GM21717 (cell line): ENCODE measurements around the gene DERL2.
A peak's percentile ranks its signal among the peaks of the same experiment; 100 is the strongest.

ENCODE experiments used
- ATAC-seq: cut with Tn5 transposase; IDR thresholded peaks from one replicate; pipeline ENCODE4 v1.9.1; 2021; ENCODE audit warnings: mild to moderate bottlenecking, moderate library complexity; ENCODE audit not compliant: unreplicated experiment

The DERL2 gene

DNA sequence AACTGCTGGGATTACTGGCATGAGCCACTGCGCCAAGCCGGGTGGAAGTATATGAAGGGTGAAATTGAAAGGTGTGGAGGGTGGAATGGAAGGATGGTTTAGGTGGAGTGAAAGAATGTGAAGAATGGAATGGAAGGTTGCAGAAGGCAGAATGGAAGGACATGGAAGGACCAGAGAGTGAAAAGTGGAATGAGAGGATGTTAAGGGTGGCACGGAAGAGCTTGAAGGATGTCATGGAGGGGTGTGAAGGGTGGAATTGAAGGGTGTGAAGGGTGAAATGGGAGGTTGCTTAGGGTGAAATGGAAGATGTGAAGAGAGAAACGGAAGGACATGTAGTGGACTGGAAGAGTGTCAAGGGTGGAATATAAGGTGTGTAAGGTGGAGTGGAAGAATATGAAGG lies 16.6 kb upstream of the DERL2 start:
- no peak for ATAC-seq

DNA sequence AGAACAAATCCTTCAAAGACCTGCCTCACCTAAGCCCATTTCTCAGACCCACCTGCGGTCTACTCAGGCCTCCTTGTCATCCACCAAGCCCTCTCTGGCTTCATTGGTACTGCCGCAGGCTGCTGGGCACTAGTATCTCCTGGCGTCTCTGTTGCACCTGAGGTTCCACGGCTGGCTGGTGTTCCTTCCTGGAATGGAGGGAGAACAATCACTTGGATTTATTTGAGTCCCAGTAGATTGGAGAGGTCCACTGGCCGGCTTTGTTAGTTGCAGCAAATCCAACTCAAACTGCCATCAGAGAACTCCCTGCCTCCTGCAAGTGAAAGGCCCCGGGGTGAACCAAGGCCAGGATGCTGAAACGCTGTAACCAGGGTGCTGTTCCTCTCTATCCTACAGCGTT lies 15.7 kb upstream of the DERL2 start:
- no peak for ATAC-seq

DNA sequence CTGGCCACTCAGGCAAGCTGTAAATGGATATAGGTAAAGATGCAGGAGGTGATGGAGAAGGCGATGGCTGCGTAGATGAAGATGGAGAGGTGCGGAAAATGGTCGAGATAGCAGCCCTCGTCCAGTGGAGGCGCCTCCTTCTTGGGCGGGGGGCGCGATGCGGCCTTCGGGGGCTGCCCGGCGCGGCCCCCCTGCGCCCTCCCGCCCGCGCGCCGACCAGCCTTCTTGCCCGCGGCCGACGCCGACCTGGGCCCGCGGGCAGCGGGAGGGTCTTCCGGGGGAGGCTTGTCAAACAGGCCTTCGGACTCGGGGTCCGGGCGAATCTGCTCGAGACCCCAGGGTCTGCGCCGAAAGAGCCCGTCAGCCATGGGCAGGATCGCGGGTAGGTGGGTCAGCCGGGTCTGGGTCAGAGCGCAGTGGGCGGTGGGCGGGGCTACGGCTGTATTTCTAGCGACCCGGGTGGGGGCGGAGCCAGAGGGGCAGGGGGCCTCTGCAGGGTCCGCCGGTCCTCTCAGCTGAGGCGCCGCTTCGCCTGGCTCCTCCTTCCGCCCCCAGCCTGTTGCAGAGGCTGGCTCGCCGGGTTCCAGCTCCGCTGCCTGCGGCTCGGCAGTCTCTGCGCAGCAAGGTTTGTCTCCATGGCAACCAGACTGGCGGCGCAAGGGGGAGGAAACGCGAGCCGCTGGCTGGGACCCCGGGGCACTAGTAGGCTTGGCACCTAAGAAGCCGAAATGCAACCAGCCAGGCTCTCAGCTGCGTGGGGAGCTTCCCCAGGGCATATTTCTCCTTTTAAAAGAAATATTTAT lies 14.8 kb upstream of the DERL2 start:
- ATAC-seq, result no peak

DNA sequence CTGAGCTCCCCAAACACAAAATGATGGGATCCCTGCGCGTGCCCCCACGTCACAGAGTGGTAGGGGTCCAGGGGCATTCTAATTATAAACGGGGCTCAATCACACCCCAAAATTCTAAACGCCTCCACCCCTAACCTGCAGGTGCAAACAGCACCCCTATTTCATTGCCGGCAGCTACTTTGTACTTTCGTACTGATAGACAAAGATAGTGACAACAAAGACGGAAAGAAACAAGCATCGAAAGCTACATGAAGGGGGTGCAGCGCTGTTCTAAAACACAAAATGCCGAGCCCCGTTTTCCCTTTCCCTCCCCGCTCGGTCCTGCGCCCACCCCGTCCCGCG lies 14.2 kb upstream of the DERL2 start:
- no peak for ATAC-seq

DNA sequence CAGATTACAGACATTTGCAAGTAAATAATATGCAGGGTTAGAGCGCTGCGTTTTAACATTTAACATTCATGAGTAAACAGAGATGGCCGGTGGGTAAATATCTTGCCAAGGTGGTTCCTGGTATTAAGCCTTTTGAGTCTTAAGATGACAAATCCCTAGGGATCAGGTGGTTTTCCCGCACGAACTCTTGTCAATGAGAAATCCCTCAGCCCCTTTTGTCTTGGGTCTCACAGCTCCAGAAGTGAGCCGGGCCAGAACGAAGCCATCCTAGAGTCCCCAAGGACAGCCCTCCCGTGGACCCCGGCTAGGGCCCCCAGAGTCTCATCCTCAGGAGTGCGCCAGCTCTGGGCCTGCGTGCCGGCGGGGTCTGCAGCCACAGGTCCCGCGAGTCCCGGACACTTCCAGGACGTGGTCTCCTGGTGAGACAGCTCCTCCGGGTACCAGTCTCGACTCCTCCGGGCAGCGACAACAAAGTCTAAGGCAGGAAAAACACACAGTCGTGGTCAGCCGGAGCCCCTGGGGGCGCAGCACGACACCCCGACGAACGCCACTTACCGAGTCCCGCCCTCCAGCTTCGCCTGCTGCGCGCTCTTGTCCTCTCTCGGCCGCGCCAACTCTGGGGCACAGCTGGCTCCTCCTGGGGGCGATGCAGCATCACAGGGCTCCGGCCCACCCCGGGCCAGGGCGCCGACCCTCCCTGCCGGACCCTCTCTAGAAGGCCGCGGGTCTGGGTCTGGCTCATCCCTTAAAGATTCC lies 13.7 kb upstream of the DERL2 start:
- no peak for ATAC-seq

DNA sequence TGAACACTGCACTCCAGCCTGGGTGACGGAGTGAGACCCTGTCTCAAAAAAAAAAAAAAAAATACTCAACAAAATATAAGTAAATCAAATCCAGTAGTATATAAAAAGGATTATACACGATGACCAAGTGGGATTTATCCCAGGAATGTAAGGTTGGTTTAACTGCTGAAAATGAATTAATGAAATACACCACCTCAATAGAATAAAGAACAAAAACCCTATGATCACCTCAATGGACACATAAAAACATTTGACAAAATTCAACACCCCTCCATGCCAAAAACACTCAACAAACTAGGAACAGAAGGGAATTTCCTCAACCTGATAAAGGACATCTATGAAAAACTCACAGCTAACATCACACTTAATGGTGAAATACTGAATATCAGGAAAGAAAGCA lies 7.0 kb upstream of the DERL2 start:
- no peak for ATAC-seq

DNA sequence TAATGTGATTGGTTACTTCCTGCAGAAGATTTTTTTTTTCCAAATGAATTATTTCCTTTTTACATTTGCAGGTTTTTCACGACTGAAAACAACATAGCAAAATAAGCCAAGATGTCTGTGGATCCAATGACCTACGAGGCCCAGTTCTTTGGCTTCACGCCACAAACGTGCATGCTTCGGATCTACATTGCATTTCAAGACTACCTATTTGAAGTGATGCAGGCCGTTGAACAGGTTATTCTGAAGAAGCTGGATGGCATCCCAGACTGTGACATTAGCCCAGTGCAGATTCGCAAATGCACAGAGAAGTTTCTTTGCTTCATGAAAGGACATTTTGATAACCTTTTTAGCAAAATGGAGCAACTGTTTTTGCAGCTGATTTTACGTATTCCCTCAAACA lies 2.8 kb upstream of the DERL2 start:
- ATAC-seq, result no peak

DNA sequence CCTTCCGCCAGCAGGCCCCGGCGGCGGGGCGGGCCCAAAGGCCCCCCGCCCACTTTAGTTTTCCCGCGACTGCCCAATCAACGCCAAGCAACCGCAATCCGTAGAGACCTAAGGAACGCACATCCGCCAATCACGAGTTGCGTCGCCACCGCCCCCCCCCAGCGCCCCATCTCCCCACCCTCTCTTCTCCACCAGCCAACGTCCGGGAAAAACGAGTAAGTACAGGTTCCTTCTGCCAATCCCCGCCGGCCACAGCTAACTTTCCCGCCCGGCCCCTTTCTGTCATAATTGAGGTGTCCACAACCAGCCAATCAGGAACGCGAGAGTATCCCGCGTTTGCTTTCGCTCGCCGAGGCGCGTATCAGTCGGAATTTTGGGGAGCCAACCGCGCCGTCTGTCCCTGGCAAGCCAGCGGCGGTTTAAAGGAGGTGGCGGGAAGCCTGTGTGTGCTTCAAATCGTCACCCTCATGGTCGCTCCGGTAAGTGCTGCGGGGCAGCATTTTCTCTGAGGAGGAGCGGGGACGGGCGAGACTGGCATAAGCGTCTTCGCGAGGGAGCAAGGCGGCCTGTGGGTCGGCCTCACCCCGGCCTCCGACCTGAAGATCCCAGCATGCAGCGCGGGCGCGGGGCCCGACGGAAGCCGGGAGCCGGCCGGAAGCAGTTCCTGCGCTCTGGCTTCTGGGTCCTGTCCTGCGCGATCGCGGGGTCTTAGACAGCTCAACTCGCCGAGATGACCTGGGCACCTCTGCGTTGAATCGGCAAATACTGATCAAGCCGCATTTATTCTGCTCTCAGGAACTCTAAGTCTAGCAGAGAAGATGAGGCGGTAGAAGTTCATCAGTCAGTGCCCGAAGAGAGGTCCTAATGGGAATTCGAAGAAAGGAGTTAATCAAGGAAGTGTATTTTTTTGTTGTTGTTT lies 487 bp upstream of the DERL2 start, which contains the start of gene MIS12:
Gene MIS12, plus strand, starts transcription at position 361 of the 919 bp plus-strand sequence. CDS start 2,297 bp downstream, outside the sequence.
- ATAC-seq, result peak; percentile 87

DNA sequence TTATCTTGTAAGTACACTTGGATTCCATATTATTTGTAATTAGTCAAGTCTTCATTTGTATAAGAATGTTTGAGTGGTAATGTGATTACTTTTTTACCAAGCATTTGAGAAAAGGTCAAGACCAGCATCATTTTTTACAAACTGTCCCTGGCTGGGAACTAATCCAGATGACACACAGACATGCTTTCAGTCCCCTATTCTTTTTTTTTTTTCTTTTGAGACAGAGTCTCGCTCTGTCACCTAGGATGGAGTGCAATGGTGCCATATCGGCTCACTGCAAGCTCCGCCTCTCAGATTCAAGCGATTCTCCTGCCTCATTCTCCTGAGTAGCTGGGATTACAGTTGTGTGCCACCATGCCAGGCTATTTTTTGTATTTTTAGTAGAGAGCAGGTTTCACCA lies 4.5 kb downstream of the DERL2 start:
- no peak for ATAC-seq

DNA sequence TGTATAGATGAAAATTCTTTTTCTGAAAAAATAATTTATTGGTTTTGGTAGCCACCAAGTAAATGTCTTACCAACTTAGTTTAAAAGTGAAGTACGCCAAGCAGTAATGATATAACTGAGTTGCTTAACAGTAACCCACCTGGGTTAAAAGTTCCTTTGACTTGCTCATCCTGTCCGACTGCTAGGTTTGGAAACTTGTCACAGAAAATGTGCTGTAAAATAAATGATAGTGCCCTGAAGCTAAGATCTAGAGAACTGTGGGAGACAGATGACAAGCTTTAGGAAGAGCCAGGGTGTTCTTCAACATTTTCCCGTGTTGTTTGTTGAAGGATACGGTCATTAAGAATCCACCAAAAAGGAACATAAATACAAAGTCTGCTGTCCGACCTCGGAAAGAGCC lies 5.0 kb downstream of the DERL2 start:
- no peak for ATAC-seq

DNA sequence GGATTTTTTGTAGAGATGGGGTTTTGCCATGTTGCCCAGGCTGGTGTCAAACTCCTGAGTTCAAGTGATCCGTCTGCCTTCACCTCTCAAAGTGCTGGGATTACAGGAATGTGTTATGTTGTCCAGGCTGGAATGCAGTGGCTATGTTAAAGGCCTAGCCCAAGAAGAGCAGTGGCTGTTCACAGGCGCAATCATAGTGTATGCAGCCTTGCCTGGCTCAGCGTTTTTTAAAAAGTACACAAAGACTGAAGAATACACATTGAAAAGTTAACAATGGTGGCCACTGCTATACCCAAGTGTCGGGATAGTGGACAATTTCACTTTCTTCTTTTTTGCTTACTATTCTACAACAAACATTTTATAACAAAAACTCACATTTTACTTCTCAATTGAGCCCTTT lies 7.0 kb downstream of the DERL2 start:
- ATAC-seq, result no peak

DNA sequence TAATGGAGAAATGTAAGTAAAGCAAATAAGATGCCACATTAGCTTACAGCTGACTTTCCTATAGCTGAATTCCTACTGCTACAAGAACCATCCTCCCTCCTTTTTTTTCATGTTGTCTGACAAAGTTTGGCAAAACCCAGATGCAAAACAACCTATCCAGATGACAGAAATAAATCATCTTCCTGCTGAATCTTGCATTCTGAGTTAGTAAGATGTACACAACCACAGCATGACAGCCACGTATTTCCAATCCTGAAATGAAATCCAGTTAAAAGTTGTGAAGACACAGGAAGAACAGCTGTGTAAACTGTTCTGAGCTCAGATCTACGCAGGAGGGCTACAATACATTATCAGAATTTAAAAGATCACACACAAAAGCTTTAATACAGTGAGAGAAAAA lies 12.1 kb downstream of the DERL2 start:
- ATAC-seq, result no peak

DNA sequence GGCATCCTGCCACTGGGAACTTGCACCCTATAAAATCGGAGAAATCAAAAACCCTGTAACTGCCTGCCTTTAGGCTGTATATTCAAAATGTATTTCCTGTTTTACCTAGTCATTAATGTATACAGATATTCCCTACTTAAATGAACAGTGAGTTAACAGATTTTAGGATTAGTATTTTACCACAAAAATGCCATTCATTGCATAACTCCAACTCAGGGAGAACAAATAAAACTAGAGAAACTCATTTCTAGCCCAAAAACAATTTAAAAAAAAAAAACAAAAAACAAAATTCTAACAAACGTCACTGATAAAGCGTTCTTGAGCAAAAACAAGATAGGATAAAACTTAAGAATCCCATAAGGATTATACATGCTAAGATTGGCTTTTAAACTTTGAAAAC lies 13.5 kb downstream of the DERL2 start:
- ATAC-seq, result no peak

DNA sequence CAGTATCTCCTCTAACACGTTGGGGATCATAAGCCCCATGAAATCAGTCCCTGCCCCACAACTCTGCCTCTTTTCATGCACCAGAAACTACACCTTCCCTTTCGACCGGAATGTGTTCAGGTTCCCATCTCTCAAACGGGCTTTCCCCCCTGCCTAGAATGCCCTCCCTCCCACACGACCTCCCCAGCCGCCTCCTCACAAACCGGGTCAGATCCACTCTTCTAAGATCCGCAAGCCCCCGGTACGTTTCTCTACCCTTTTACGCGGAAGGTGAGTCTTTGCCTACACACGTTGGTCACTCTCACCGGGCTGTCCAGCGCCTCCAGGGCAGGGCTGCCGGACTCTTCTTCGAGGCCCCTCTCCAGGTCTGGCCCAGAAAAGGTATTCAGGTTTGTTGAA lies 17.9 kb downstream of the DERL2 start:
- ATAC-seq, result peak; percentile 23

DNA sequence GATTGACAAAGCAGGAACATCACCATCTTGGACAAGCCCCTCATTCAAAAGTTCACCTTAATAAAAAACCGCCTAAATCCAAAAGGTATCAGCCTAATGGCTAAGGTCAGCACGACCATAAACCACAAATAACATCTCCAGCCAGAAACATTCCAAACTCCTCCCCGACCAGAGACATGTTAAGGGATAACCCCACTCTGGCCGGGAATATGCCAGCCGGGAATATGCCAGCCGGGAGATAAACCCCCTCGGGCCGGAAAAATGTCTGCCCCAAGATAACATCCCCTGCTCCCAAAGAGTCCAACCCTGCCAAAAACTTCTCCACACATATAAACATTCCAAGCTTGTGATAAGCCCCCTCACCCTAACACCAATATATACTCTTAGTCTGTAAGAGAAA lies 18.6 kb downstream of the DERL2 start:
- ATAC-seq, result no peak

DNA sequence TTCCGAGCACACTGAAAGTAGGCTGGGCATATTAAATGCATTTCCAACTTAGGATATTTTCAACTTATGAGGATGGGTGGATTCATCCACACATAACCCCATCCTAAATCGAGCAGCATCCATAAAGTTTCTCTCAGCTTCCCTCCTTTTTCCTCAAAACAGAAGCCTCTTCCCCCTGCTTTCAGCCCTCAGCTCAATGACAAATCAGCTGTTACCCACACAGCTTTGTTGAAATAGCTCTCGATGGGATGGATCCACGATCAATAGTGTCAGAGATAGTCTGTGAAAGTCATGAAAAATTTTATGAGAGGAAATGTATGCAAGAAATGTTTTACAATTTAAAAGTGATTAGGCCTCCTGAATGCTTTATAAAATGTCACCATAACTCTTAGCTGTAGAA lies 19.7 kb downstream of the DERL2 start:
- ATAC-seq, result no peak

DNA sequence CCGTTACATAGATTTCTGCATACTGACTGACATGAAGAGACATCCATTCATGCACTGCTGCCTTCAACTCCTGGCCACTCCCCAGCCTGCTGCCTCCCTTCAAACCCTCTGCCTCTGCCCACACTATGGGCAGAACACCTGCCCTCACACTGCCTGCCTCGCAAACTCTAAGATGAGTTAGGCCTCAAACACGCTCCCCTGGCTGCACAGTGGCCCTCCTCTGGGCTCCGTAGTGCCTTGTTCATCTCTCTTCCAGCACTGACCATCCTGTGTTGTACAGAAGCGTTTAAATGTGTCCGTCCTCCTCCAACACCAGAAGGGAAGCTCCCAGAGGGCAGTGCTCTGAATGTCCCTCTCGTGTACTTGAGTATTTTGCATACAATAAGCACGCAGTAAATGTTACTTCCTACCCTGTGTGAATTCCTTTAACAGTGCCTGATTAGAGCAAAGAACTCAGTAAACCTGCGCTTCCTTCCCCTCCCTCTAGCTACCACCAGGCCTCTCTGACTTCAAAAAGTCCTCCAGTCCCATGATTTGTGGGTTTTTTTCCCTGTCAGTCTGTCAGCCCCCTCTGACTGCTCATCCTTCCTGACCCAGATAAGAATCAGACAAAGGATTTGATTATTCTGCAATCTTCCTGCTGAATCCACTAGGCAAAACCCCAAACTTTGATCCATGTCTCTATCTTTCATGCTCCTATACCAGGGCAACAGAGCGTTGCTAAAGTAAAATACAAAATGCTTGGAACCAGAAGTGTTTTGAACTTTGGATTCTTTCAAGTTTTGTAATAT lies 21.1 kb downstream of the DERL2 start:
- ATAC-seq, result no peak

DNA sequence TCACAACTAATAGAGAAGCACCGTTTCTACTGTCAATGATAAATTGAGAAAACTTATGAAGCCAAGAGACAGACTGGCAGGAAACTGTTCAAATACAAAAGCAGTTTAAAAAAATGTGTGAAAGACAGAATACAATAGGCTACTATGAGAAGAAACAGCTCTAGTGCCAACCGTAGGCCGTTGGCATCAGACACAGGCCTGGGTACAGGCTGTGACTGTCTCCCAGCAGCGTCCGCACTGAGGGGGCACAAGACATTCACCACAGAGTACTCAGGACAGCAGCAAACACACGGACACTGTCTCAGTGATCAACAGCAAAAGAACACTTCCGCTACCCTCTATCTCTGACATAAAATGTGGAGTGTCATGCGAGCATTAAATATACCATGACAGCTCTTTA lies 39.2 kb downstream of the DERL2 start:
- ATAC-seq, result no peak

DNA sequence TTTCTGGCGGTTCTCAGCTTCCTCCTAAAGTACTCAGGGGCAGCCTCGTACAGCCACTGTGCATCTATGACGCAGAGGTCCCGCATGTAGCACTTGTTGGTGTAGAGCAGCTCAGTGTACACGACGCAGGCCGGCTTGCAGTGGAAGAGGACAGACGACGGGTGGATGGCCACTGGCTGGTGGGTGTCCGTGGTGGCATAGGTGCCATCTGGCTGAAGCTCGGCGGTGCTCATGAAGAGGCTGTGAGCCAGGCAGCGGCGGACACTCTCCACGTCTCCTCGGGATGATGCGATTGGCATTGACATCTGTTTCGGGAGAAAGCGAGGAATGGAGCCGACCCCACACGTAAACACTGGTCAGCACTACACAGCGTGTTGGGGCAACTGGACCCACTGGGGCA lies 41.8 kb downstream of the DERL2 start:
- ATAC-seq, result no peak

DNA sequence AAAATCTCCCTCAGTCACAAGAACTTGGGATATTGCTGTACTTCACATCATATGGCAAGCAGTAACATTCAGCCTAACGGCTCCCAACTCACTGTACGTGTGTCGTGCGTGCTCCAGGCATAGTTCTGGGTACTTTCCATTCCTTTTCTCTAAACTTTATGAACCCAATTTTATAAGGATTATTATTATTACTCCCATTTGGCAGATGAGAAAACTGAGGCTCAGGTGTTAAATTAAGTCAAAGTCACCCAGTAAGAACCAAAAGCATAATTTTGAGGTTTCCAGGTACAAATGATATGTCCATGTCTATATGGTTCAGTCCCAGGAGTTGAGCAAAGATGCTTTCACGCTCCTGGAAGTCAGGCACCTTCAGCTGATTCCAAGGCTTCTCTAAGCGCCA lies 42.2 kb downstream of the DERL2 start:
- ATAC-seq, result no peak

DNA sequence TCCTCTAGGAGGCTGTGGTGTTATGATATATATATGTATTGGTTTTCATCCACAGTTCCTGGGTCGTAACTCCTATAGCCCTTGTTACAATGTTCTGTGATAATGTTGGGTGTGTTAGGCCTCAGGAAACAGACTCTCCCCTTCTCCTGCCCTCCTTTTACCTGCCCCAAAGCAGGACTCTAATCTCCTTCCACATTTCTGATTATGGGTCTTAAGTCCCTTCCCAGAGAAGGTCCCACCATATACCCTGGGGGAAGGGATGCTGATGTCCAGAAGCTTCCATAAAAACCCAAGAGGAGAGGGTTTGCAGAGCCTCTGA lies 46.6 kb downstream of the DERL2 start:
- no peak for ATAC-seq
